Globus pallidus (tissue), 1 donor: ENCODE results near the gene PIK3C2G.

Experiments
- DNase-seq: peaks from one replicate; pipeline ENCODE4 v3.0.0-alpha.2; 2015; ENCODE audit warnings: low spot score

Gene PIK3C2G

DNA sequence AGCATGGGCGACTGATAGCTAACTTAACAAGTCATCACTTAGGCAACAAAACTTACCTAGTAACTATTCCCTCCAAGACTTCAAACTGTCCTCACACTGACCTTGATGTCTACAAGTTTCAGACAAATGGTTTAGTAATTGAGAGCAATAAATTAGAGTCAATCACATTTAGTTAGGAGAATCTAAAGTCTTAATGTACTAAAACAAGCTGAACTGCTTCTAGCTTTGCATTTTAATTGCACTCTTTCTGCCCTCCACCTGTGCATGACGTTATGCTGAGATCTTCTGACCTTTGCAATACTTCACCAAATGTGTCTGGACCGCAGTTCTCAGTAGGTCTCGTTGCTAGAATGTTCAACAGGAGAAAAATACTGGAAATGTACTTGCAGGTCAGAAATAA lies 158.0 kb downstream of the PIK3C2G start:
- DNase-seq = no peak

GRCh38 chr12:18421867-18422266 lies 160.5 kb downstream of the PIK3C2G start:
- no peak for DNase-seq

DNA sequence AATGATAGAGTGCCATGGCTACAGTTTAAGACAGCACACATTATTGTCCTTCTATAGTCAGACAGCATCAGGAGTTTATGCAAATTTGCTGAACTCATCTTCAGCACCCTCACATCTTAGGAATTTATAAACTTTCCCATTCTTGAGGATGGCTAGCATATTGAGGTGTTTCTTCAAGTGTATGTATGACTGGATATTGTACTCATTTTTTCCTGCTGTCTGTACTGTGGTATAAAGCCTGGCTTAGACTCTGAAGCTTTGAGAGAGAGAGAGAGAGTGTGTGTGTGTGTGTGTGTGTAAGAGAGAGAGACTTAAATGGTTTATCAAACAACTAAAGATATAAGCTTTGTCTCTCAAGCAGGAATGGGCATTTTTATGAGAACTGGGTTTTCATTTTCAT lies 161.6 kb downstream of the PIK3C2G start:
- no peak for DNase-seq

GRCh38 chr12:18424857-18425256 lies 163.5 kb downstream of the PIK3C2G start:
- DNase-seq = no peak

- no peak for DNase-seq
Measured at GRCh38 chr12:18427520-18427919, 166.2 kb downstream of the PIK3C2G start.

DNA sequence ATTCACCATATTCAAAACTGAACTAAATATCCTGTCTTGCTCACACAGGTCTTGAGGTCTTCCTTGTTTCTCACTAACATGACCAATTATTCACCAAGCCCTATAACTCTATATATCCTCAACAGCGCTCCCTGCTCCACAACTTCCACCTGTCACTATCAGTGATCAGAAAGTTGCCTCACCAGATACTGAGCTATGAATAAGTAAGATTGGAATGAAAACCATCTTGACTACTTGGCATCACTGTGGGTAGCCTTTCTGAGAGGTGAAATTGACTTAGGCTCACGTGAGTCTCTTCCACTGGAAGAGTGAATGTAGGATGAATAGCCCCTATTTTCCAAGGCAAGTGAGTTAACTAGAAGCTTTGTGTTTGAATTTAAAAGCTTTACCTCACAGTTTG lies 167.1 kb downstream of the PIK3C2G start:
- DNase-seq = no peak

GRCh38 chr12:18429366-18429765 lies 168.0 kb downstream of the PIK3C2G start:
- DNase-seq = no peak

DNA sequence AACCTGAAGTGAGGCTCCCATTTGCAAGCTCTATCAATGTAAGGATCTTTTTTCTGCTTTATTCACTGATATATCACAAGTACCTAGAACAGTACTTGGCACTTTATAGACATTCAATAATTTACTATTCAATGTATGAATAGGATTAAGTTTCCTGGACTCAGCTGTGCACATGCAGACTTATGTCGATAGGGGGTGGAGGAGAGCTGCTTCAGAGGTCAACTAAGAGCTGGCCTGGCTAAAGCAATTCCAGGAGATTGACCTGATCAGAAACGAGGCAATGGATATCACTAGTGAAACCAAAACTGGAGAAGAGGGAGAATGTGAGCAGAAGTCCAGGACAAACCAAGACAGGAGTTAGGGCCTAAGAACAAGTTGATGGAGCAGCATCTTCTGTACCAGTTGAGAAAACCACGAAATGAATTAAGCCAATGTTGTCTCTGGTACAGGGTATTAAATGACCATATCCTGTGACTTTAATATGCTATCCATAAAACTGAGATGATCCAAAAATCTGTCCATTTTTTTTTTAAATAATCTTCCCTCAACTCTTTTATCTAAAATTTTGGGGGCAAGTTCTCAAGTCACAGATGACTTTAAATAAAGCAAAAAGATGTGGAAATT lies 169.2 kb downstream of the PIK3C2G start:
- DNase-seq = peak; percentile 29

GRCh38 chr12:18431771-18432170 lies 170.5 kb downstream of the PIK3C2G start:
- DNase-seq = no peak

GRCh38 chr12:18432206-18432605 lies 170.9 kb downstream of the PIK3C2G start:
- DNase-seq = no peak

- DNase-seq = no peak
Measured at GRCh38 chr12:18436170-18436569, 174.9 kb downstream of the PIK3C2G start.

- DNase-seq = no peak
Measured at GRCh38 chr12:18439541-18439940, 178.2 kb downstream of the PIK3C2G start.

DNA sequence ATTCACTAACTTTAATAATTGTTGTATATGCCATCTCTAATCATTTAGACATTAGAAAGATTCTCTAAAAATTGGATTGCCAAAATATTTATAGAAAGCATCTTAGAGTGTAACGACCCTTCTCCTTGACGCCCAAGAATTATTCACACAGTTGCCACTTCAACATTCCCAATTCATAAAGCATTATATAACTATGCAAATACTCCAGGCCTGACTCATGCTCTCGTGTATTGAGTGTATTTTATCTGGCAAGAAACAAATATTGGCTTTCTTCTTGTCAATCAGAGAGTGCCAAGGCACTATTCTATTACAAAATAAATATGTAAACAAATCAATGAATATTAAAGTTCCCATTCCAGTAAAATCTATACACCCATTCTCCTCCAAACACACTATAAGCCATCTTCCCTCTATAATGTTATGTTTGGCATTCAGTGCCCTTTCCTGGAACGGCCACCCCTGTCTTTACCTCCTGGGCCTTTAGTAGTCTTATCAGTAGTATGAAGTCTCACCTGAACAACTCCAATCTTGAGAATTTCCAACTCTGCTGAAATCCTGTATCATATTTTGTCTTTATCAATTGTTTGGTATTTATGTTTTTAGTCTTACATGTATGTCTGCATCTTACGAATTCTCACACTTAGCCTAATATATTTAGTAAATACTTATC lies 182.6 kb downstream of the PIK3C2G start:
- no peak for DNase-seq

- no peak for DNase-seq
Measured at GRCh38 chr12:18446061-18446644, 184.8 kb downstream of the PIK3C2G start.

- no peak for DNase-seq
Measured at GRCh38 chr12:18454330-18454729, 193.0 kb downstream of the PIK3C2G start.

DNA sequence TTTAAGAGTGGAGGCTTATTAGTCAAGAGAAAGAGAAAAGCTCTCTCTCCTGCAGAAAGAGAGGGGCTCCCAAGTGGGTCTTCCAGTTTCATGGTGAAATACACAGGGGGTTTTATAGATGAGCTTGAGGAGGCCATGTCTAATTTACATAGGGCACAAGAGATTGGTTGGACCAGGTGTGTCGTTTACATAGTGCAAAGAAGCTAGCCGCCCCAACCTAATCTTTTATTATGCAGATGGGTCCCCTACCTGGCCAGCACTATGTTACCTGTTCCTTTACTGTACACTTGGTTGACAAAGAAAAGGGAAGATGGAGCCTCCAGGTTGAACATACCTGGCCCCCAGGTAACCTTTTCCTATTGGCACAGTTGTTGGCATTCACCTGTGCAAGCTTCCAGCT lies 195.0 kb downstream of the PIK3C2G start:
- no peak for DNase-seq

DNA sequence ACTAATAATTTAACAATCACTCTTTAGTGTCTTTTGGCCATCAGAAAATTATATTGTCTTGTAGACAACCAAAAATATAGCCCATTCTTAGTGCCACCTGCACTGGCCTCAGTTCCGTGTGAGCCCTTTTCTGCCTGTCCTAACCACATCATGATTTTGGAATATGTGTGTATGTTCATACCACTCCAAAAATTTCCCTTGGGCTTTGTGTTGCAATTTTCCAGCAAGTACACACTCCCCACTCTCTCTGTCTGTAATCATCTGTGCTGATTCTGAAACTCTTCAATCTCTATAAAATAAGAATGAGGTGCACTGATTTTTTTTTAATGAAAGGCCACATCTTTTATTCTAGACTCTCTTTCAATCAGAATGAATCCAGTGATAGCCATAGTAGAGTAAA lies 196.0 kb downstream of the PIK3C2G start:
- DNase-seq = no peak

- no peak for DNase-seq
Measured at GRCh38 chr12:18461758-18462157, 200.4 kb downstream of the PIK3C2G start.

- DNase-seq = peak; percentile 40
Measured at GRCh38 chr12:18462442-18462841, 201.1 kb downstream of the PIK3C2G start.

GRCh38 chr12:18467620-18468245 lies 206.4 kb downstream of the PIK3C2G start:
- no peak for DNase-seq

GRCh38 chr12:18468246-18469075 lies 207.1 kb downstream of the PIK3C2G start:
- DNase-seq = no peak

GRCh38 chr12:18470251-18470650 lies 208.9 kb downstream of the PIK3C2G start:
- no peak for DNase-seq
